ENCODE results near the gene CLEC7A.
A peak's percentile ranks its signal among the peaks of the same experiment; 100 is the strongest.

The CLEC7A gene

DNA sequence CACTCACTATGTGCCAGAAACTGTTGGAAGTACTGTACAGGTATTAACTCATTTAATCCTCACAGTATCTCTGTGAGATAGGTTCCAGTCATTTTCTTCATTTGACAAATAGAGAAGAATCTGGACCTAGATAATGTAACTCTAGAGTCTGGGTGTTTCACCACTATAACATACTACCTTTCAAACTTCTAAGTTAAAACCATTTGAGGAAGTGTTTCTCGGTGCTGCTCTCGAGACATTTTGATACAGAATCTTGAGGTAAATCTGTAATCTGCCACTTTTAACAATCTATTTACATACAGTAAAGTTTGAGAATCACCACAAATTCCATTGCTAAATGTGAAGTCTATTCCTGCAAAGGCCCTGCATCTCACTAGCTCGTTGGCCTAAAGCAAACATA lies 33.1 kb upstream of the CLEC7A start:
- Histone ChIP-seq H3K4me1 (ENCODE audit: control insufficient read depth in 1 of 2, insufficient read depth in 2 of 2, low read length in 2 of 2) (no peaks in the 10 kb centered on the region), H3K27me3 (ENCODE audit: control insufficient read depth in 1 of 2, insufficient read depth in 2 of 2, low read length in 2 of 2) (no peaks in the 10 kb centered on the region), H3K36me3 (ENCODE audit: control insufficient read depth in 1 of 2, insufficient read depth in 2 of 2, low read length in 2 of 2) (no peaks in the 10 kb centered on the region), H3K9me3 (ENCODE audit: control insufficient read depth in 1 of 2, low read length in 2 of 2) (no peaks in the 10 kb centered on the region), H3K9ac (ENCODE audit: low read depth in 1 of 2, low read length in 2 of 2) (no peak overlapping the region), H3K27ac (ENCODE audit: low read depth, low read length) (no peak overlapping the region), H3K4me3 (ENCODE audit: low read depth in 1 of 2, low read length in 2 of 2) (no peak overlapping the region)

DNA sequence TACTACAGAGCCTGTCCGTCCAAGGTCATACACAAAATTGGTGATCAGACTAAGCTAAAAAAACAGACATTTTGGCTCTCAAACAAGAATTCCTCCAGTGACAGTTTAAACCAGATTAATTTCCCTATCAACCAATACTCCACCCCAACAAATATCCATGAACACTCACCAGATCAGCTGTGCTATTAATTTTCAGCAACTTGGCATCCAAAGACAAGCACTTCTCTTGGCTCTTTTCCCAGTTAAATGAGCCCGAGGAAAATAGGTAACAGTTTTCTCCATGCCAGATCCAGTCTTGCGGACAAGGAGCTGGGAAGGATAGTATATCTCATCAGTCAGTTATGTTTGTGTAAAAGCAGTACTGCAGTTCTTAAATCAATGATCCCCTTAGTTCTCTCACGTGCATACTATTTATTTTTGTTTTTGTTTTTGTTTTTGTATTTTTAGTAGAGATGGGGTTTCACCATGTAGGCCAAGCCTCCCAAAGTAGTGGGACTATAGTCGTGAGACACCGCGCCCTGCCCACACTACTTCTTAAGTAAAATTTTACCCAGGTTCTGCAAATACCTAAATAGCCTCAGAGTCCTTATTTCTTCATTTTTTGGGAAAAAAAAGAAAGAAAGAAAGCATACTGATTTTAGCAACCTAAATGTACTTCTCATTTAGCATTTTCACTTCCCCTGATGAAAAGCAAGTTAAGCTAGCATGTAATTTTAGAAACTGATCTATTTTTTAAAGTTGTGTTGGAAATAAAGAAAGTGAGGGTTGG lies 30.8 kb upstream of the CLEC7A start:
- H3K27ac ChIP-seq (ENCODE audit: low read depth, low read length): no peak overlapping the region
- no peaks in the 10 kb centered on the region for H3K4me1 ChIP-seq (ENCODE audit: control insufficient read depth in 1 of 2, insufficient read depth in 2 of 2, low read length in 2 of 2)
- H3K9ac ChIP-seq (ENCODE audit: low read depth in 1 of 2, low read length in 2 of 2): no peak overlapping the region
- H3K9me3 ChIP-seq (ENCODE audit: control insufficient read depth in 1 of 2, low read length in 2 of 2): no peaks in the 10 kb centered on the region
- no peak overlapping the region for H3K4me3 ChIP-seq (ENCODE audit: low read depth in 1 of 2, low read length in 2 of 2)
- H3K27me3 ChIP-seq (ENCODE audit: control insufficient read depth in 1 of 2, insufficient read depth in 2 of 2, low read length in 2 of 2): no peaks in the 10 kb centered on the region
- no peaks in the 10 kb centered on the region for H3K36me3 ChIP-seq (ENCODE audit: control insufficient read depth in 1 of 2, insufficient read depth in 2 of 2, low read length in 2 of 2)

DNA sequence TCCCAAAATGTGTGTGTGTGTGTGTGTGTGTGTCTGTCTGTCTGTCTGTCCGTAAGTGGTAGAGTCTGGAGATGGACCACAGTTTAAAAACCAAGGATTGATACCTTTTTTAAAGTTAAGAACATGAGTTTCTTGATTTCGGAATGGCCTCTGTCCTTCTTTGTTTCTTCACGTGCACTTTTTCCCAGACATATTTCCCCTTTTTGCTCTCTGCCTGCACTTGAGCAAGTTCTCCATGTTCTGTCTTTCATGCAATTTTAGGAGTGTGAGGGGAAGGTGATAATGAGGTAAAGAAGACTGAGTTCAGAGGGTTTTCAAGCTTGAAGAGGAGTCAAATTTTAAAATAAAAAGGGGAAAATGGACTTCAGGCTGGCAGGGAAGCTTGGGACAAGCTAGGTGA lies 29.3 kb upstream of the CLEC7A start:
- Histone ChIP-seq H3K27me3 (ENCODE audit: control insufficient read depth in 1 of 2, insufficient read depth in 2 of 2, low read length in 2 of 2) (no peaks in the 10 kb centered on the region), H3K27ac (ENCODE audit: low read depth, low read length) (no peak overlapping the region), H3K4me1 (ENCODE audit: control insufficient read depth in 1 of 2, insufficient read depth in 2 of 2, low read length in 2 of 2) (no peaks in the 10 kb centered on the region), H3K9ac (ENCODE audit: low read depth in 1 of 2, low read length in 2 of 2) (no peak overlapping the region), H3K4me3 (ENCODE audit: low read depth in 1 of 2, low read length in 2 of 2) (no peak overlapping the region), H3K36me3 (ENCODE audit: control insufficient read depth in 1 of 2, insufficient read depth in 2 of 2, low read length in 2 of 2) (no peaks in the 10 kb centered on the region), H3K9me3 (ENCODE audit: control insufficient read depth in 1 of 2, low read length in 2 of 2) (no peaks in the 10 kb centered on the region)

DNA sequence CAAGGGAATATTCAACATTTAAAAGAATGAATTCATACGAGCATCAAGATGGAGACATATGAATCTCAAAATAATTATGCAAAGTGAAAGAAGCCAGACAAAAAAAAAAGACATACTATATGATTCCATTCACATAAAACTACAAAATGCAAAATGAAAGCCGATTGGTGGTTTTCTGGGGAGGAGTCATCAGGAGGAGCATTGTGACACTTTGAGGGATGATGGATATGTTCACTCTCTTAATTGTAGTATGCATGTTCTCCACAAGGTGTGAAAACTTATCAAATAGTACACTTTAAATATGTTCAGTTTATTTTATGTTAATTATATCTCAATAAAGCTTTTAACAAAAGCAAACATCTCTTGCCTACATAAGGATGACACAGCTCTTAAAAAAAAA lies 28.4 kb upstream of the CLEC7A start:
- Histone ChIP-seq H3K36me3 (ENCODE audit: control insufficient read depth in 1 of 2, insufficient read depth in 2 of 2, low read length in 2 of 2) (no peaks in the 10 kb centered on the region), H3K9ac (ENCODE audit: low read depth in 1 of 2, low read length in 2 of 2) (no peak overlapping the region), H3K4me3 (ENCODE audit: low read depth in 1 of 2, low read length in 2 of 2) (no peak overlapping the region), H3K27me3 (ENCODE audit: control insufficient read depth in 1 of 2, insufficient read depth in 2 of 2, low read length in 2 of 2) (no peaks in the 10 kb centered on the region), H3K9me3 (ENCODE audit: control insufficient read depth in 1 of 2, low read length in 2 of 2) (no peaks in the 10 kb centered on the region), H3K27ac (ENCODE audit: low read depth, low read length) (no peak overlapping the region), H3K4me1 (ENCODE audit: control insufficient read depth in 1 of 2, insufficient read depth in 2 of 2, low read length in 2 of 2) (peaks cover 0 to 6% of the 10 kb centered on the region in 2 donors)

DNA sequence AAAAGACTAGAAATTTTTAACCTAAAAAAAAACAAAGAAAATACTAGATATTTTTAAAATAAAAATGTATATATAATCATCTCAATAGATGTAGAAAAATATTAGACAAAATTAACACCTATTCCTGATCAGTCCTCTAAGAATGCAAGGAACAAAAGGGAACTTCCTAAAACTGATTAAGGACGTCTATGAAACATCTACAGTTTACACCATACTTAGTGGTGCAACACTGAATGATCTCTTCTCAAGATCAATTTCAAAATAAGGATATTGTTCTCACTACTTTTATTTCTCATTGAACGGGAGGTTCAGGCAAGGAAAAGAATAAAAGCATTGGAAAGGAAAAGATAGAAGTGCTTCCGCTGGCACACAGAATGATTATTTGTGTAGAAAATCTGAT lies 26.0 kb upstream of the CLEC7A start:
- no peak overlapping the region for H3K4me3 ChIP-seq (ENCODE audit: low read depth in 1 of 2, low read length in 2 of 2)
- H3K4me1 ChIP-seq (ENCODE audit: control insufficient read depth in 1 of 2, insufficient read depth in 2 of 2, low read length in 2 of 2): peaks cover 0 to 6% of the 10 kb centered on the region in 2 donors
- H3K27me3 ChIP-seq (ENCODE audit: control insufficient read depth in 1 of 2, insufficient read depth in 2 of 2, low read length in 2 of 2): no peaks in the 10 kb centered on the region
- no peak overlapping the region for H3K27ac ChIP-seq (ENCODE audit: low read depth, low read length)
- H3K36me3 ChIP-seq (ENCODE audit: control insufficient read depth in 1 of 2, insufficient read depth in 2 of 2, low read length in 2 of 2): no peaks in the 10 kb centered on the region
- no peaks in the 10 kb centered on the region for H3K9me3 ChIP-seq (ENCODE audit: control insufficient read depth in 1 of 2, low read length in 2 of 2)
- no peak overlapping the region for H3K9ac ChIP-seq (ENCODE audit: low read depth in 1 of 2, low read length in 2 of 2)

DNA sequence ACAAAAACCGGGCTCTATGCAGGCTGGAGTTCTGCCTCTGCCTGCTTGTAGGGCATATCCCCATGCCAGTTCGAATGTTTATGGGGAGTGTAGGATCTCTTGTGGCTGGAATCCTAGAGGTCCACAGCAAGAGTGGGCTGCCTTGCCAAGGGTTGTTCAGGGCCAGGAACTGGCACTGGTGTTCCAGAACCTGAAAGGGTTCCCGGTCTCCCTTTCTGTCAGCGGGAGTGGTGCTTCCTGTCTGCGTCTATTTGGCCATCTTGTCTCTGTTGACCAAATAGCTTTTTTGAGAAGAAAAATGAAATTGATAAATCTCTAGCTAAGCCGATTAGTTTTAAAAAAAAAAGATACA lies 24.1 kb upstream of the CLEC7A start:
- H3K4me1 ChIP-seq (ENCODE audit: control insufficient read depth in 1 of 2, insufficient read depth in 2 of 2, low read length in 2 of 2): peaks cover 0 to 6% of the 10 kb centered on the region in 2 donors
- peak overlapping the region; percentile 72 to 85 for H3K9ac ChIP-seq (ENCODE audit: low read depth in 1 of 2, low read length in 2 of 2)
- H3K27ac ChIP-seq (ENCODE audit: low read depth, low read length): no peak overlapping the region
- H3K36me3 ChIP-seq (ENCODE audit: control insufficient read depth in 1 of 2, insufficient read depth in 2 of 2, low read length in 2 of 2): no peaks in the 10 kb centered on the region
- peak overlapping the region; percentile 78 to 89 for H3K4me3 ChIP-seq (ENCODE audit: low read depth in 1 of 2, low read length in 2 of 2)
- no peaks in the 10 kb centered on the region for H3K27me3 ChIP-seq (ENCODE audit: control insufficient read depth in 1 of 2, insufficient read depth in 2 of 2, low read length in 2 of 2)
- H3K9me3 ChIP-seq (ENCODE audit: control insufficient read depth in 1 of 2, low read length in 2 of 2): no peaks in the 10 kb centered on the region

DNA sequence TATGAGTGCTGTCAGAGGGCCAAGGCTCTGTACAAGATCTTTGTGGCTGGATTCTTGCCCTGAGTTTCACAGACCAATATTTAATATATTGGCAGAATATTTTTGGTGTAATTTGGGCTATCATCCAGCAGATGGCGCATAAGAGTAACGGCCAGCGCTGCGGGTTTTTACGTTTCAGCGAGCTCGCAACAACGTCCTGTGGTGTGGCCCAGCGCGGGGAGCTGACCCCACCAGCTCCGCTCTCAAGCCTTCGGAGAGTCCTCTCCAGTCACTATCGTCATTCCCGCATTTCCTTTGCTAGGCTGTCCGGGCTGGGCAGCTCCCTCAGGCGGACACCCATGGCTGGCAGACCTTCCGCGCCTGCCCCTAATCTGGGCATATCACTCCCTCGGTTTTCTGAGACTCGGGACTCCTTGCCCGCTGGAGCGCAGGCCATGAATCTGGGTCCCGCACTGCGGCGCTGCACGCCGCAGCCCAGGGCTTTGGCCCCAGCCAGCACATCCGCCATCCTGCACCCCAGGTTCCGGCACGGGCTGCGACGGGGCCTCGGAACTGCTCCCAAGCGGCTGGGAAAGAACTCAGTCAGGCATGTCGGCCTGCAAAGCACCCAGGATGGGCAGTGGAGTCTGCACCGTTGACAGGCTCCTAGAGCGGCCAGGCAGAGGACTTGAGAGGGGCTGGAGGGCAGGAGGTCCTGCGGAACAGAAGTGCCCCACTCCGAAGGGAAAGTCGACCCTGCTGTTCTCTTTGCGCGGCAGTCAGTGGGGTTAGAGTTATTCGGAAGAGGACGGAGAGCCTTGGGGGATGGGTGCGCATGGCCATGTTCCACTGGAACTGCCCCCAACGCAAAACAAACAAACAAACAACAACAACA lies 23.5 kb upstream of the CLEC7A start:
- Histone ChIP-seq H3K9me3 (ENCODE audit: control insufficient read depth in 1 of 2, low read length in 2 of 2) (no peaks in the 10 kb centered on the region), H3K9ac (ENCODE audit: low read depth in 1 of 2, low read length in 2 of 2) (peak overlapping the region; percentile 72 to 85), H3K27ac (ENCODE audit: low read depth, low read length) (peak overlapping the region; percentile 52), H3K27me3 (ENCODE audit: control insufficient read depth in 1 of 2, insufficient read depth in 2 of 2, low read length in 2 of 2) (no peaks in the 10 kb centered on the region), H3K36me3 (ENCODE audit: control insufficient read depth in 1 of 2, insufficient read depth in 2 of 2, low read length in 2 of 2) (no peaks in the 10 kb centered on the region), H3K4me1 (ENCODE audit: control insufficient read depth in 1 of 2, insufficient read depth in 2 of 2, low read length in 2 of 2) (peaks cover 0 to 6% of the 10 kb centered on the region in 2 donors), H3K4me3 (ENCODE audit: low read depth in 1 of 2, low read length in 2 of 2) (peak overlapping the region; percentile 78 to 89)

DNA sequence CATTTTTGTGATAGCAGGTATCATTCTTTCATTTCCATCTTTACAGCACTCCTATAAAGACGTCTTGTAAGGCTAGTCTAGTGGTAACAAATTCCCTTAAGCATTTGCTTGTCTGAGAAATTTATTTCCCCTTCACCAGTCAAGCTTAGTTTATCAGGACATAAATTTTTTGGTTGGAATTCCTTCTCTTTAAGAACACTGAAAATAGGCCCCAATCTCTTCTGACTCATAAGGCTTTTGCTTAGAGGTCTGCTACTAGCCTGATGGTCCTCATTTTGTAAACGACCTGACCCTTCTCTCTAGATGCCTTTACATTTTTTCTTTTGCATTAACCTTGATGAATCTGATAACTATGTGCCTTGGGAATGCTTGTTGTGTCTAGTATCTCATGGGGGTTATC lies 21.6 kb upstream of the CLEC7A start:
- no peak overlapping the region for H3K4me3 ChIP-seq (ENCODE audit: low read depth in 1 of 2, low read length in 2 of 2)
- H3K27ac ChIP-seq (ENCODE audit: low read depth, low read length): no peak overlapping the region
- no peaks in the 10 kb centered on the region for H3K27me3 ChIP-seq (ENCODE audit: control insufficient read depth in 1 of 2, insufficient read depth in 2 of 2, low read length in 2 of 2)

DNA sequence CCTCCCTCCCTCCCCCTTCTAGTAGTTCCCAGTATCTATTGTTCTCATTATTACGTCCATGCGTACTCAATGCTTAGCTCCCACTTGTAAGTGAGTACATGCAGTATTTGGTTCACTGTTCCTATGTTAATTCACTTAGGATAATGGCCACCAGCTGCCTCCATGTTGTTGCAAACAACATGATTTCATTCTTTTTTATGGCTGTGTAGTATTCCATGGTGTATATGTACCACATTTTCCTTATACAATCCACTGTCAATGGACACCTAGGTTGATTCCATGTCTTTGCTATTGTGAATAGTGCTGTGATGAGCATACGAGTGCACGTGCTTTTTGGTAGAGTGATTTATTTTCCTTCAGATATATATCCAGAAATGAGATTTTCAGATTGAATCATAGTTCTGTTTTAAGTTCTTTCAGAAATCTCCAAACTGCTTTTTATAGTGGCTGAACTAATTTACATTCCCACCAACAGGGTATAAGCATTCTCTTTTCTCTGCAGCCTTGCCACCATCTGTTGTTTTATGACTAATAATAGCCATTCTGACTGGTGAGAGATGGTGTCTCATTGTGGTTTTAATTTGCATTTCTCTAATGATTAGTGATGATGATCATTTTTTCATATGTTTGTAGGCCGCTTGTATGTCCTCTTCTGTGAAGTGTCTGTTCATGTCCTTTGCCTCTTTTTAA lies 17.9 kb upstream of the CLEC7A start:
- no peak overlapping the region for H3K27ac ChIP-seq (ENCODE audit: low read depth, low read length)
- peaks cover 0 to 3% of the 10 kb centered on the region in 2 donors for H3K9me3 ChIP-seq (ENCODE audit: control insufficient read depth in 1 of 2, low read length in 2 of 2)
- no peak overlapping the region for H3K4me3 ChIP-seq (ENCODE audit: low read depth in 1 of 2, low read length in 2 of 2)
- H3K4me1 ChIP-seq (ENCODE audit: control insufficient read depth in 1 of 2, insufficient read depth in 2 of 2, low read length in 2 of 2): no peaks in the 10 kb centered on the region
- H3K36me3 ChIP-seq (ENCODE audit: control insufficient read depth in 1 of 2, insufficient read depth in 2 of 2, low read length in 2 of 2): no peaks in the 10 kb centered on the region
- H3K27me3 ChIP-seq (ENCODE audit: control insufficient read depth in 1 of 2, insufficient read depth in 2 of 2, low read length in 2 of 2): no peaks in the 10 kb centered on the region
- no peak overlapping the region for H3K9ac ChIP-seq (ENCODE audit: low read depth in 1 of 2, low read length in 2 of 2)

More for the DNA sequence above, 21.6 kb upstream of the CLEC7A start:
- Histone ChIP-seq H3K9me3 (ENCODE audit: control insufficient read depth in 1 of 2, low read length in 2 of 2) (peaks cover 0 to 3% of the 10 kb centered on the region in 2 donors), H3K4me1 (ENCODE audit: control insufficient read depth in 1 of 2, insufficient read depth in 2 of 2, low read length in 2 of 2) (peaks cover 0 to 6% of the 10 kb centered on the region in 2 donors), H3K36me3 (ENCODE audit: control insufficient read depth in 1 of 2, insufficient read depth in 2 of 2, low read length in 2 of 2) (no peaks in the 10 kb centered on the region), H3K9ac (ENCODE audit: low read depth in 1 of 2, low read length in 2 of 2) (no peak overlapping the region)

Data from duodenal mucosa (tissue), 2 donors.